HepG2 (cell line): Measurements from ENCODE around the gene CTSA. TPM values are rescaled to one million over a fixed set of nuclear protein-coding genes. Genes with fewer than 3 reads are reported as not detected.

Experiments
- BORCS8-MEF2B ChIP-seq: sonication (generic); formaldehyde crosslinking; IDR thresholded peaks from 2 replicates; pipeline ENCODE4 v1.8.0; 2022; ENCODE audit warnings: mild to moderate bottlenecking, missing genetic modification reagents
- GTF3A ChIP-seq: sonication (generic); formaldehyde crosslinking; conservative IDR thresholded peaks from 2 replicates; pipeline ENCODE4 v1.4.0; 2020; ENCODE audit warnings: mild to moderate bottlenecking, missing genetic modification reagents
- POGZ ChIP-seq: sonication (generic); formaldehyde crosslinking; IDR thresholded peaks from 2 replicates; pipeline ENCODE4 v1.4.0; 2020; ENCODE audit warnings: mild to moderate bottlenecking, missing genetic modification reagents
- RFXANK ChIP-seq: IDR thresholded peaks from 2 replicates; pipeline ENCODE4 v1.6.1; 2016
- SMAD1 ChIP-seq: sonication (generic); formaldehyde crosslinking; IDR thresholded peaks from 2 replicates; pipeline ENCODE4 v1.4.0; 2020; ENCODE audit warnings: missing genetic modification reagents, low read depth, mild to moderate bottlenecking, borderline replicate concordance
- SPEN ChIP-seq: sonication (generic); formaldehyde crosslinking; IDR thresholded peaks from 2 replicates; pipeline ENCODE4 v1.5.1; 2020; ENCODE audit warnings: low read depth, mild to moderate bottlenecking, missing genetic modification reagents
- XRCC5 ChIP-seq: fragments of 200-400 bp; formaldehyde crosslinking; optimal IDR thresholded peaks from 2 replicates; pipeline ENCODE3; 2017; ENCODE audit warnings: mild to moderate bottlenecking, low read length
- ZNF550 ChIP-seq: sonication (generic); formaldehyde crosslinking; IDR thresholded peaks from 2 replicates; pipeline ENCODE4 v1.4.0; 2020; ENCODE audit warnings: mild to moderate bottlenecking, missing genetic modification reagents, borderline replicate concordance
- ZNF564 ChIP-seq: sonication (generic); formaldehyde crosslinking; IDR thresholded peaks from 2 replicates; pipeline ENCODE4 v1.8.1; 2023; ENCODE audit warnings: mild to moderate bottlenecking, missing genetic modification reagents
- ZNF598 ChIP-seq: sonication (generic); formaldehyde crosslinking; IDR thresholded peaks from 2 replicates; pipeline ENCODE4 v1.5.1; 2020; ENCODE audit warnings: mild to moderate bottlenecking, missing genetic modification reagents, borderline replicate concordance
- ZNF615 ChIP-seq: sonication (generic); formaldehyde crosslinking; IDR thresholded peaks from 2 replicates; pipeline ENCODE4 v1.5.0; 2020; ENCODE audit warnings: mild to moderate bottlenecking, missing genetic modification reagents, borderline replicate concordance
- ZSCAN30 ChIP-seq: sonication (generic); formaldehyde crosslinking; IDR thresholded peaks from 2 replicates; pipeline ENCODE4 v1.5.0; 2020; ENCODE audit warnings: mild to moderate bottlenecking, missing genetic modification reagents
- polyA plus RNA-seq, 8 experiments: library from polyadenylated mRNA; depleted of rRNA in 3 of 8; stranded (reverse) in 7 of 8; unstranded in 1 of 8; fragments of >200 nt; fragmentation: Illumina TruSeq in 4 of 8; extraction: Trizol in 4 of 8; gene quantifications; 2 replicates each; pipeline versions ENCODE4 v1.2.1 to v1.2.3, GENCODE V29; 2011 to 2016; ENCODE audit warnings: low read depth in 4 of 8, missing spikeins in 1 of 8, mixed read lengths in 1 of 8; ENCODE audit not compliant: insufficient read depth in 1 of 8
- total RNA-seq, 5 experiments: library from RNA; depleted of rRNA; stranded (reverse); fragments of >200 nt; fragmentation: Illumina TruSeq; extraction: Trizol; gene quantifications; 2 replicates each; pipeline ENCODE4 v1.2.3, GENCODE V29; 2016; ENCODE audit warnings: low read depth in 1 of 5
- TF ChIP-seq, protein P1 (sequence below), 2 experiments: sonication (generic) in 1 of 2; formaldehyde crosslinking in 1 of 2; IDR thresholded peaks; 2 replicates each; pipeline versions ENCODE4 v1.5.1 to v1.6.1; 2011 to 2020; ENCODE audit warnings: borderline replicate concordance in 1 of 2, low read depth in 1 of 2, low read length in 1 of 2, mild to moderate bottlenecking in 1 of 2, missing genetic modification reagents in 1 of 2, moderate library complexity in 1 of 2
- TF ChIP-seq, protein P2 (sequence below): sonication (generic); formaldehyde crosslinking; IDR thresholded peaks from 2 replicates; pipeline ENCODE4 v1.8.1; 2023; ENCODE audit warnings: missing genetic modification reagents, inconsistent platforms, borderline replicate concordance
- TF ChIP-seq, protein P3 (sequence below): sonication (generic); formaldehyde crosslinking; IDR thresholded peaks from 2 replicates; pipeline ENCODE4 v1.4.0; 2020; ENCODE audit warnings: missing genetic modification reagents
- TF ChIP-seq, protein P4 (sequence below): sonication (generic); formaldehyde crosslinking; IDR thresholded peaks from 2 replicates; pipeline ENCODE4 v1.8.1; 2023; ENCODE audit warnings: missing genetic modification reagents, mild to moderate bottlenecking, borderline replicate concordance
- TF ChIP-seq, protein P5 (sequence below): sonication (generic); formaldehyde crosslinking; conservative IDR thresholded peaks from 2 replicates; pipeline ENCODE4 v1.8.0; 2022; ENCODE audit warnings: missing genetic modification reagents
- TF ChIP-seq, protein P6 (sequence below): IDR thresholded peaks from 2 replicates; pipeline ENCODE4 v1.6.1; 2016; ENCODE audit warnings: missing genetic modification reagents, missing compliant biosample characterization

The CTSA gene
- total and polyA plus RNA-seq, 2 of the 13 experiments (the other 11 are each of a cell fraction or from before 2014, with no cell fraction given) = 202 to 231 TPM

DNA sequence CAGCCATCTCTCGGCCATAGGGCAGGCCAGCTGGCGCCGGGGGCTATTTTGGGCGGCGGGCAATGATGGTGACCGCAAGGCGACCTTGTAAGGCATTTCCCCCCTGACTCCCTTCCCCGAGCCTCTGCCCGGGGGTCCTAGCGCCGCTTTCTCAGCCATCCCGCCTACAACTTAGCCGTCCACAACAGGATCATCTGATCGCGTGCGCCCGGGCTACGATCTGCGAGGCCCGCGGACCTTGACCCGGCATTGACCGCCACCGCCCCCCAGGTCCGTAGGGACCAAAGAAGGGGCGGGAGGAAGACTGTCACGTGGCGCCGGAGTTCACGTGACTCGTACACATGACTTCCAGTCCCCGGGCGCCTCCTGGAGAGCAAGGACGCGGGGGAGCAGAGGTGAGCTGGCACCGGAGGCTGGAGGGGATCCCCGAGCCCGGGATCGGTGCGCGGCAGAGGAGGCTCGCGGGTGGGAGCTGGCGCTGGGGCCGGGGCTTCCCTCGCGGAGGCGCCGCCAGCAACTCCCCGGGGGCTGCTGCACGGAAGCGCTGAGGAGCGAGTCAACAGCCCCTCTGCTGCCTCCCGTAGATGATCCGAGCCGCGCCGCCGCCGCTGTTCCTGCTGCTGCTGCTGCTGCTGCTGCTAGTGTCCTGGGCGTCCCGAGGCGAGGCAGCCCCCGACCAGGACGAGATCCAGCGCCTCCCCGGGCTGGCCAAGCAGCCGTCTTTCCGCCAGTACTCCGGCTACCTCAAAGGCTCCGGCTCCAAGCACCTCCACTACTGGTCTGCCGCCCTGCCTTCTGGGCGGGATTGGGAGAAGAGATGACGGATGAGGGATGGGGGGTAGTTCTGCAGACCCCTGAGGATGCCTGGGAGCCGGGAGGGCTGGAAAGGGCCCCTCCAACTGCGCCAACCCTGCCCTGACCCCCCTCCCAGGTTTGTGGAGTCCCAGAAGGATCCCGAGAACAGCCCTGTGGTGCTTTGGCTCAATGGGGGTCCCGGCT lies at the start of gene CTSA, which contains the start of gene NEURL2 (continued):
- TF ChIP-seq, protein P1, sequence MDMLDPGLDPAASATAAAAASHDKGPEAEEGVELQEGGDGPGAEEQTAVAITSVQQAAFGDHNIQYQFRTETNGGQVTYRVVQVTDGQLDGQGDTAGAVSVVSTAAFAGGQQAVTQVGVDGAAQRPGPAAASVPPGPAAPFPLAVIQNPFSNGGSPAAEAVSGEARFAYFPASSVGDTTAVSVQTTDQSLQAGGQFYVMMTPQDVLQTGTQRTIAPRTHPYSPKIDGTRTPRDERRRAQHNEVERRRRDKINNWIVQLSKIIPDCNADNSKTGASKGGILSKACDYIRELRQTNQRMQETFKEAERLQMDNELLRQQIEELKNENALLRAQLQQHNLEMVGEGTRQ (IDR thresholded peaks at IDR 0.05; ENCODE audit: low read depth, low read length) = peak; percentile 100
- TF ChIP-seq, protein P1 (CRISPR knock-in tag; IDR thresholded peaks at IDR 0.05; ENCODE audit: borderline replicate concordance) = peak; percentile 100
- TF ChIP-seq, protein P2, sequence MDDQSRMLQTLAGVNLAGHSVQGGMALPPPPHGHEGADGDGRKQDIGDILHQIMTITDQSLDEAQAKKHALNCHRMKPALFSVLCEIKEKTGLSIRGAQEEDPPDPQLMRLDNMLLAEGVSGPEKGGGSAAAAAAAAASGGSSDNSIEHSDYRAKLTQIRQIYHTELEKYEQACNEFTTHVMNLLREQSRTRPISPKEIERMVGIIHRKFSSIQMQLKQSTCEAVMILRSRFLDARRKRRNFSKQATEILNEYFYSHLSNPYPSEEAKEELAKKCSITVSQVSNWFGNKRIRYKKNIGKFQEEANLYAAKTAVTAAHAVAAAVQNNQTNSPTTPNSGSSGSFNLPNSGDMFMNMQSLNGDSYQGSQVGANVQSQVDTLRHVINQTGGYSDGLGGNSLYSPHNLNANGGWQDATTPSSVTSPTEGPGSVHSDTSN (CRISPR knock-in tag) = peak; percentile 94
- TF ChIP-seq ZNF564 (CRISPR knock-in tag) (peak; percentile 98), RFXANK (CRISPR knock-in tag) (peak; percentile 95), ZNF615 (CRISPR knock-in tag) (peak; percentile 99), POGZ (CRISPR knock-in tag) (peak; percentile 99), ZSCAN30 (peak; percentile 99), SPEN (CRISPR knock-in tag) (peak; percentile 100), ZNF598 (peak; percentile 95; the same call in 1 of the 2 replicates), XRCC5 (peak; percentile 95), GTF3A (CRISPR knock-in tag) (peak; percentile 98; the same call in 1 of the 2 replicates), ZNF550 (CRISPR knock-in tag) (peak; percentile 96), BORCS8-MEF2B (CRISPR knock-in tag) (peak; percentile 100), SMAD1 (CRISPR knock-in tag) (peak; percentile 90; the same call in 1 of the 2 replicates)
- TF ChIP-seq, protein P3, sequence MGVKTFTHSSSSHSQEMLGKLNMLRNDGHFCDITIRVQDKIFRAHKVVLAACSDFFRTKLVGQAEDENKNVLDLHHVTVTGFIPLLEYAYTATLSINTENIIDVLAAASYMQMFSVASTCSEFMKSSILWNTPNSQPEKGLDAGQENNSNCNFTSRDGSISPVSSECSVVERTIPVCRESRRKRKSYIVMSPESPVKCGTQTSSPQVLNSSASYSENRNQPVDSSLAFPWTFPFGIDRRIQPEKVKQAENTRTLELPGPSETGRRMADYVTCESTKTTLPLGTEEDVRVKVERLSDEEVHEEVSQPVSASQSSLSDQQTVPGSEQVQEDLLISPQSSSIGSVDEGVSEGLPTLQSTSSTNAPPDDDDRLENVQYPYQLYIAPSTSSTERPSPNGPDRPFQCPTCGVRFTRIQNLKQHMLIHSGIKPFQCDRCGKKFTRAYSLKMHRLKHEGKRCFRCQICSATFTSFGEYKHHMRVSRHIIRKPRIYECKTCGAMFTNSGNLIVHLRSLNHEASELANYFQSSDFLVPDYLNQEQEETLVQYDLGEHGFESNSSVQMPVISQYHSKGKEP (CRISPR knock-in tag) = peak; percentile 83; the same call in 1 of the 2 replicates
- TF ChIP-seq, protein P4, sequence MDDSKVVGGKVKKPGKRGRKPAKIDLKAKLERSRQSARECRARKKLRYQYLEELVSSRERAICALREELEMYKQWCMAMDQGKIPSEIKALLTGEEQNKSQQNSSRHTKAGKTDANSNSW (CRISPR knock-in tag) = peak; percentile 99
- TF ChIP-seq, protein P5, sequence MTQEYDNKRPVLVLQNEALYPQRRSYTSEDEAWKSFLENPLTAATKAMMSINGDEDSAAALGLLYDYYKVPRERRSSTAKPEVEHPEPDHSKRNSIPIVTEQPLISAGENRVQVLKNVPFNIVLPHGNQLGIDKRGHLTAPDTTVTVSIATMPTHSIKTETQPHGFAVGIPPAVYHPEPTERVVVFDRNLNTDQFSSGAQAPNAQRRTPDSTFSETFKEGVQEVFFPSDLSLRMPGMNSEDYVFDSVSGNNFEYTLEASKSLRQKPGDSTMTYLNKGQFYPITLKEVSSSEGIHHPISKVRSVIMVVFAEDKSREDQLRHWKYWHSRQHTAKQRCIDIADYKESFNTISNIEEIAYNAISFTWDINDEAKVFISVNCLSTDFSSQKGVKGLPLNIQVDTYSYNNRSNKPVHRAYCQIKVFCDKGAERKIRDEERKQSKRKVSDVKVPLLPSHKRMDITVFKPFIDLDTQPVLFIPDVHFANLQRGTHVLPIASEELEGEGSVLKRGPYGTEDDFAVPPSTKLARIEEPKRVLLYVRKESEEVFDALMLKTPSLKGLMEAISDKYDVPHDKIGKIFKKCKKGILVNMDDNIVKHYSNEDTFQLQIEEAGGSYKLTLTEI = peak; percentile 66; the same call in 1 of the 2 replicates
- TF ChIP-seq, protein P6, sequence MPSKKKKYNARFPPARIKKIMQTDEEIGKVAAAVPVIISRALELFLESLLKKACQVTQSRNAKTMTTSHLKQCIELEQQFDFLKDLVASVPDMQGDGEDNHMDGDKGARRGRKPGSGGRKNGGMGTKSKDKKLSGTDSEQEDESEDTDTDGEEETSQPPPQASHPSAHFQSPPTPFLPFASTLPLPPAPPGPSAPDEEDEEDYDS (CRISPR knock-in tag) = peak; percentile 92
